ENCODE measurements around the gene NPFFR2.

GRCh38 chr4:72109364-72109763 lies 77.6 kb downstream of the NPFFR2 start:
- TF ChIP-seq MAX (IDR thresholded peaks at IDR 0.05) (no peak), RAD21 (IDR thresholded peaks at IDR 0.05; ENCODE audit: low read depth) (no peak), USF1 (IDR thresholded peaks at IDR 0.05) (no peak), CREB1 (IDR thresholded peaks at IDR 0.05; ENCODE audit: low read depth) (no peak), YY1 (IDR thresholded peaks at IDR 0.05; ENCODE audit: low read depth) (no peak), EP300 (IDR thresholded peaks at IDR 0.05; ENCODE audit: borderline replicate concordance) (no peak), NFIC (IDR thresholded peaks at IDR 0.05) (no peak), CEBPB (IDR thresholded peaks at IDR 0.05) (no peak), REST (IDR thresholded peaks at IDR 0.05; ENCODE audit: low read depth) (no peak), TEAD4 (IDR thresholded peaks at IDR 0.05) (no peak), TCF12 (IDR thresholded peaks at IDR 0.05; ENCODE audit: low read depth) (no peak), ZBTB7A (IDR thresholded peaks at IDR 0.05; ENCODE audit: low read depth) (no peak), TAF1 (IDR thresholded peaks at IDR 0.05; ENCODE audit: low read depth) (no peak)
